Erythroblast (primary cell): ENCODE results near the gene MSI2.

ENCODE experiments used
- GATA1 ChIP-seq: IDR thresholded peaks from 2 replicates; pipeline ENCODE4 v1.6.1; 2011; ENCODE audit warnings: low read depth, mild to moderate bottlenecking, control low read depth, low read length, moderate library complexity
- POLR2A ChIP-seq: IDR thresholded peaks from 2 replicates; pipeline ENCODE4 v1.6.1; 2011; ENCODE audit warnings: mild to moderate bottlenecking, low read length

GRCh38 chr17:57264250-57264649 is 7.9 kb downstream of the MSI2 start:
- TF ChIP-seq POLR2A: no peak
- TF ChIP-seq GATA1: no peak
